GM18517 (cell line): Measurements from ENCODE around the gene PIAS1.
"Not testable (repeated sequence)": the region's sequence is repeated elsewhere in the genome, so short reads cannot be mapped to it uniquely, and the experiment has no call there.

ENCODE experiments used
- ATAC-seq: cut with Tn5 transposase; IDR thresholded peaks from one replicate; pipeline ENCODE4 v1.9.1; 2021; ENCODE audit warnings: mild to moderate bottlenecking, moderate library complexity; ENCODE audit not compliant: unreplicated experiment

The PIAS1 gene

GRCh38 chr15:68113751-68114150, 59.6 kb downstream of the PIAS1 start:
- no peak for ATAC-seq

GRCh38 chr15:68114356-68114755, 60.2 kb downstream of the PIAS1 start:
- no peak for ATAC-seq

GRCh38 chr15:68114840-68115239, 60.7 kb downstream of the PIAS1 start:
- no peak for ATAC-seq

- ATAC-seq = no peak
Measured at GRCh38 chr15:68124700-68125099, 70.6 kb downstream of the PIAS1 start.

GRCh38 chr15:68126396-68126795, 72.3 kb downstream of the PIAS1 start:
- no peak for ATAC-seq

- ATAC-seq = no peak
Measured at GRCh38 chr15:68129072-68129471, 75.0 kb downstream of the PIAS1 start.

GRCh38 chr15:68130851-68131250, 76.7 kb downstream of the PIAS1 start:
- ATAC-seq = no peak

- no peak for ATAC-seq
Measured at GRCh38 chr15:68137096-68137495, 83.0 kb downstream of the PIAS1 start.

GRCh38 chr15:68143129-68143528, 89.0 kb downstream of the PIAS1 start:
- no peak for ATAC-seq

GRCh38 chr15:68143785-68144184, 89.7 kb downstream of the PIAS1 start:
- ATAC-seq = no peak

- no peak for ATAC-seq
Measured at GRCh38 chr15:68145706-68146105, 91.6 kb downstream of the PIAS1 start.

- no peak for ATAC-seq
Measured at GRCh38 chr15:68148039-68148438, 93.9 kb downstream of the PIAS1 start.

GRCh38 chr15:68149059-68149458, 94.9 kb downstream of the PIAS1 start:
- ATAC-seq = no peak

GRCh38 chr15:68150187-68150586, 96.1 kb downstream of the PIAS1 start:
- ATAC-seq = no peak

- ATAC-seq = no peak
Measured at GRCh38 chr15:68151277-68151676, 97.2 kb downstream of the PIAS1 start.

GRCh38 chr15:68152342-68152741, 98.2 kb downstream of the PIAS1 start:
- no peak for ATAC-seq

GRCh38 chr15:68154923-68155559, 100.9 kb downstream of the PIAS1 start:
- ATAC-seq = no peak

GRCh38 chr15:68157074-68157473, 103.0 kb downstream of the PIAS1 start:
- ATAC-seq = no peak

- ATAC-seq = no peak
Measured at GRCh38 chr15:68158046-68158628, 104.0 kb downstream of the PIAS1 start.

GRCh38 chr15:68163191-68163590, 109.1 kb downstream of the PIAS1 start:
- no peak for ATAC-seq

- no peak for ATAC-seq
Measured at GRCh38 chr15:68166847-68167246, 112.7 kb downstream of the PIAS1 start.

GRCh38 chr15:68172037-68172436, 117.9 kb downstream of the PIAS1 start:
- ATAC-seq = not testable (repeated sequence)

- no peak for ATAC-seq
Measured at GRCh38 chr15:68173119-68173518, 119.0 kb downstream of the PIAS1 start.
